ENCODE measurements around the gene TRIOBP. TPM values are rescaled to one million over a fixed set of nuclear protein-coding genes. Genes with fewer than 3 reads are reported as not detected.

The TRIOBP gene
- polyA plus RNA-seq, 1 donor (not counting 4 experiments of a cell fraction or from before 2014, with no cell fraction given): 22.2 TPM

DNA sequence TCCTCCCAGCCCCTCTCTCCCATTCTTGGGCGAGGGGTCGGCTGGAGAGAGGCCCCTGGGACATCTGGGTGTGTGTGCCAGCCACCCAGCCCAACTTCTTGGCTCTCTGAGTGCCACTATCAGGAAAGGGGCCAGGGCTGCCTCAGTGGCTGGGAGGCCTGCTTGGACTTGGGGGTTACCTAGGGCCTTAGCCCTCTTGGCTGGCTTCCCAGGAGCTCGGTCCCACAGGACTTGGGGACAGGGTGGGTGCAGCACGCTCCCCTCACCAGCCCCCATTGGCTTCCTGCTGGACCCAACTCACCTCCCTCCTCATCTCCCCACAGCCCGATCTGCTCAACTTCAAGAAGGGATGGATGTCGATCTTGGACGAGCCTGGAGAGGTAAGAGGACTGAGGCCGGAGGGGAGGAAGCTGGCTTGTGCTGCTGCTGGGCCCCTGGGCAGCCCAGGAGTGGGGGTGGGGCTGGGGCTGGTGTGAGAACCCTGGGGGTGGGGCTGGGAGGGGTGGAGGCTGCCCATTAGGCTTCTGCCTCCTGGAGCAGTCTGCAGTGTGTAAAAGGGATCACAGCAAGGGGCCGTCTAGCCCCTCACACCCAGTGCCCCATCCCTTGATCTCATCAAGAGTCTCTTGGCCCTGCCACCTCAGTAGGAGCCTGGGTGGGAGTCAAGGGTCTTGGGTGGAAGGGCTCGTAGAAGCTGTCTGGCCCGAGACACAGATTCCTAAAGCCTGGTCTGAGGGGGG is 54.8 kb downstream of the TRIOBP start:
- Histone ChIP-seq H3K9me1 (ENCODE audit: control insufficient read depth, extremely low read depth, insufficient read depth, low read length) (peaks cover 5% of the 10 kb centered on the region), H3K9ac (ENCODE audit: control insufficient read depth, extremely low read depth, insufficient read depth, low read length) (no peak overlapping the region), H4K20me1 (ENCODE audit: control insufficient read depth, extremely low read depth, insufficient read depth, low read length) (no peaks in the 10 kb centered on the region), H3K4me3 (ENCODE audit: control insufficient read depth in 2 of 3, extremely low read depth in 1 of 3, insufficient read depth in 2 of 3, low read depth in 1 of 3, low read length in 3 of 3) (no peak overlapping the region), H2AFZ (ENCODE audit: control insufficient read depth, low read length) (no peak overlapping the region), H3K79me2 (ENCODE audit: control insufficient read depth, insufficient read depth, low read length) (peaks cover 22% of the 10 kb centered on the region), H3K27ac (ENCODE audit: control insufficient read depth, insufficient read depth, low read length) (peak overlapping the region; percentile 27), H3K4me2 (ENCODE audit: control insufficient read depth, extremely low read depth, insufficient read depth, low read depth, low read length) (no peak overlapping the region), H3K27me3 (ENCODE audit: control insufficient read depth, extremely low read depth, insufficient read depth, low read length) (no peaks in the 10 kb centered on the region), H3K9me3 (ENCODE audit: control insufficient read depth, low read depth, low read length) (no peaks in the 10 kb centered on the region), H3K4me1 (ENCODE audit: control insufficient read depth, extremely low read depth, insufficient read depth, low read length) (peaks cover 71% of the 10 kb centered on the region), H3K36me3 (ENCODE audit: control insufficient read depth in 2 of 2, extremely low read depth in 1 of 2, insufficient read depth in 2 of 2, low read length in 2 of 2) (peaks cover 13 to 23% of the 10 kb centered on the region in 2 experiments)
- FAIRE-seq (peak; percentile 13), DNase-seq (ENCODE audit: low read depth, low spot score) (no peak)
- TF ChIP-seq, protein P1, sequence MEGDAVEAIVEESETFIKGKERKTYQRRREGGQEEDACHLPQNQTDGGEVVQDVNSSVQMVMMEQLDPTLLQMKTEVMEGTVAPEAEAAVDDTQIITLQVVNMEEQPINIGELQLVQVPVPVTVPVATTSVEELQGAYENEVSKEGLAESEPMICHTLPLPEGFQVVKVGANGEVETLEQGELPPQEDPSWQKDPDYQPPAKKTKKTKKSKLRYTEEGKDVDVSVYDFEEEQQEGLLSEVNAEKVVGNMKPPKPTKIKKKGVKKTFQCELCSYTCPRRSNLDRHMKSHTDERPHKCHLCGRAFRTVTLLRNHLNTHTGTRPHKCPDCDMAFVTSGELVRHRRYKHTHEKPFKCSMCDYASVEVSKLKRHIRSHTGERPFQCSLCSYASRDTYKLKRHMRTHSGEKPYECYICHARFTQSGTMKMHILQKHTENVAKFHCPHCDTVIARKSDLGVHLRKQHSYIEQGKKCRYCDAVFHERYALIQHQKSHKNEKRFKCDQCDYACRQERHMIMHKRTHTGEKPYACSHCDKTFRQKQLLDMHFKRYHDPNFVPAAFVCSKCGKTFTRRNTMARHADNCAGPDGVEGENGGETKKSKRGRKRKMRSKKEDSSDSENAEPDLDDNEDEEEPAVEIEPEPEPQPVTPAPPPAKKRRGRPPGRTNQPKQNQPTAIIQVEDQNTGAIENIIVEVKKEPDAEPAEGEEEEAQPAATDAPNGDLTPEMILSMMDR (optimal IDR thresholded peaks at IDR 0.05 in 1 of 3, IDR thresholded peaks at IDR 0.05 in 1 of 3, conservative IDR thresholded peaks at IDR 0.05 in 1 of 3; ENCODE audit: extremely low read depth in 1 of 3, insufficient read depth in 2 of 3, low read length in 3 of 3): no peak
- TF ChIP-seq EZH2 (IDR thresholded peaks at IDR 0.05; ENCODE audit: low read length): no peak
- dilution Hi-C loops (cut with MboI; ENCODE audit: extremely low pct_ligation_motif_present, low sequenced_read_pairs): no loop called here

DNA sequence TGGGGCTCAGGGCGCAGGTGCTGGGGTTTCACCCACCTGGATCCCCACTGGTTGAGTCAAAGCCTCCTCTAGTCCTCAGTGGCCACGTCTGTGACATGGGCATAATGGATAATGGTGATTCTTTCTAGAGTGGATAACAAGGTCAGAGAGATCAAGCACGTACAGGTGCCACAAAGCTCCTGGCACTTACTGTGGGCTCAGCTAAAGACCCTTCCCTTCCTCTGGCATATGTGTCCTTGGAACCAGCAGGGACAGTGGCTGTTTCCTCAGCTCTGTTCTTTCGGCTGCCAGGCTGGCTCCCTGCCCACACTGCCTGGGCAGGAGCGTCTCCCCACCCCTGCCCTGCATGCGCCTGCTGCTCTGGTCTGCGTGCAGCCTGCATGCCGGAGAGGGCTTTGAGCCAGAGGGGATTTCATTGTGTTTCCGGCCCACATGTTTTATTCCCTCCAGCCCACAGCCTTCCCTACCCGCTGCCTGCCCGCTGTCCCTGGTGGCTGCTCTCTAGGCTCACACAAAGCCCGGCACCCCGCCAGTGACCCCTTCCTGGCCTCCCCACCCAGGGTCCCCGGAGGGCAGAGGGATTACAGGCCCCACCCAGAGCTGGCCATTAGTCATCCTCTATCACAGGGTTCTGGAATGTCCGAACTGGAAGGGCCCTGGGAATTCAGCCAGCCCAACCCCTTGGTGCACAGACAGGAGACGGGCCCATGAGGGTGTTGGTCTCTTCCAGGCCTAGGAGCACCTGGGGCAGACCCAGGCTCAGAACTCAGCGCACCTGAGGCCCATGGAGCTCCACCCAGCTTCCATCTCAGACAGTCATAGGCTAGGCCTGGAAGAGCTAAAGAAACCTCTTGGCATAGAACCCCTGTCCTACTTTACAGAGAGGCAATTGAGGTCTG is 55.6 kb downstream of the TRIOBP start:
- H3K9ac ChIP-seq (ENCODE audit: control insufficient read depth, extremely low read depth, insufficient read depth, low read length): peak overlapping the region; percentile 40
- no peaks in the 10 kb centered on the region for H4K20me1 ChIP-seq (ENCODE audit: control insufficient read depth, extremely low read depth, insufficient read depth, low read length)
- no peaks in the 10 kb centered on the region for H3K9me3 ChIP-seq (ENCODE audit: control insufficient read depth, low read depth, low read length)
- H3K79me2 ChIP-seq (ENCODE audit: control insufficient read depth, insufficient read depth, low read length): peaks cover 14% of the 10 kb centered on the region
- DNase-seq (ENCODE audit: low read depth, low spot score) (peak; percentile 96), FAIRE-seq (peak; percentile 88)
- dilution Hi-C loops (cut with MboI; ENCODE audit: extremely low pct_ligation_motif_present, low sequenced_read_pairs): no loop called here
- H2AFZ ChIP-seq (ENCODE audit: control insufficient read depth, low read length): no peak overlapping the region
- H3K36me3 ChIP-seq (ENCODE audit: control insufficient read depth in 2 of 2, extremely low read depth in 1 of 2, insufficient read depth in 2 of 2, low read length in 2 of 2): peaks cover 15 to 27% of the 10 kb centered on the region in 2 experiments
- TF ChIP-seq, protein P1 (optimal IDR thresholded peaks at IDR 0.05 in 1 of 3, IDR thresholded peaks at IDR 0.05 in 1 of 3, conservative IDR thresholded peaks at IDR 0.05 in 1 of 3; ENCODE audit: extremely low read depth in 1 of 3, insufficient read depth in 2 of 3, low read length in 3 of 3): no peak
- TF ChIP-seq EZH2 (IDR thresholded peaks at IDR 0.05; ENCODE audit: low read length): no peak
- peak overlapping the region; percentile 25 for H3K4me2 ChIP-seq (ENCODE audit: control insufficient read depth, extremely low read depth, insufficient read depth, low read depth, low read length)
- peaks cover 66% of the 10 kb centered on the region for H3K4me1 ChIP-seq (ENCODE audit: control insufficient read depth, extremely low read depth, insufficient read depth, low read length)
- no peaks in the 10 kb centered on the region for H3K27me3 ChIP-seq (ENCODE audit: control insufficient read depth, extremely low read depth, insufficient read depth, low read length)
- no peak overlapping the region for H3K4me3 ChIP-seq (ENCODE audit: control insufficient read depth in 2 of 3, extremely low read depth in 1 of 3, insufficient read depth in 2 of 3, low read depth in 1 of 3, low read length in 3 of 3)
- H3K27ac ChIP-seq (ENCODE audit: control insufficient read depth, insufficient read depth, low read length): peak overlapping the region; percentile 27
- H3K9me1 ChIP-seq (ENCODE audit: control insufficient read depth, extremely low read depth, insufficient read depth, low read length): peaks cover 5% of the 10 kb centered on the region
